Measurements from ENCODE around the gene STARD9.

Gene STARD9

DNA sequence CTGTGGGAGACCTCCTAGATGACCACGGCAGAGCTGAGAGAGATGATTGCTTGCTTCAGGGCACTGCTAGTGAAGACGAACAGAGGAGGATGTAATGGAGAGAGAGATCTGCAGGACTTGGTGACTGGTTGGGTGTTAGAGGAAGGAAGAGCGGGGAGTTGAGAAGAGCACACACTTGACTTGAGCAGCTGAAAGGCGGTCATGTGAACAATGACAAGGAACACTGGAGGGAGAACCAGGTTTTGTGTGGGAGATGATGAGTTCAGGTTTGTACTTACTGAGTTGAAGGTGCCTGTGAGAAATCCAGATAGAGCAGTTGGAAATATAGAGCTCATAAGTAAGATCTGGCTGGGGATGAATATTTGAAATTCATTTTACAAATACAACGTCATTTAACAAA is 121.2 kb downstream of the STARD9 start:
- no peak for DNase-seq

DNA sequence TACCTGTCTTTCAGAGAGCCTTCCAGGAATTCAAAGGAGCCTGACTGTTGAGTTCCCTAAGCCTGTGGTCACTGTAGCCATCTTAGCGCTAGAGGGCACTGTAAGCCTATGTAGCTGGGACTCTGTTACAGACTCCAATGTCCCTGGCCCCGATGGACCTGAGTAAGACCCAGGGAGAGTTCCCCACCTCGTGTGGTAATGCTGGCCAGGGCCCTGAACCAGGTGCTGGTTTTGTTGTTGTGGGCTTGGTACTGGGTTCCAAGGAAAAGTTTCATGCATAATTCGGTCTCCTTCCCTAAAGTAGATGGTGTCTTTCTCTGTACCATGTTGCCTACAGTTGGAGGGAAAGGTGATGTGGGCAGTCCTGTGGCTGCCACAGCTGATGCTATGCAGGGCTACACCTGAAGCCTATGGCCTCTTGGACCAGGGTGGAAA is 129.1 kb downstream of the STARD9 start:
- DNase-seq, result peak in 2 of 4 experiments; percentile 15 to 18

GRCh38 chr15:42705336-42705735 is 129.9 kb downstream of the STARD9 start:
- DNase-seq, result no peak

DNA sequence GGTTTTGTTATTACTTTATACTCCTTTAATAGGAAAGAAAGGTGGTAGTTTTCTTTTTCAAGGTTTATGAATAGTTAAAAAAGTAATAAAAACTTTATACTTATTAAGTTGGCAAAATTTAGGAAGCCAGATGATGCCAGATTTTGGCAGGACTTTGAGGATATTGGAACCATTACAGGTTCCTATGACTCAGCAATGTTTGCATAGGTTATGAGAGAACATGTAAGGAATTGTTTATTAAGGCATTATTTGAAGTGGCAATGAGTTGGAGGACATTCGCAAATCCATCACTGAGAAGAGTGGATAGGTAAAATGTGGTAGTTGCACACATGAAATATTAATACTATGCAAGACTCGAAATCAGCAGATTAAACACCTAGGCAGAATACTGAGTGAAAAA is 131.7 kb downstream of the STARD9 start:
- no peak for DNase-seq

DNA sequence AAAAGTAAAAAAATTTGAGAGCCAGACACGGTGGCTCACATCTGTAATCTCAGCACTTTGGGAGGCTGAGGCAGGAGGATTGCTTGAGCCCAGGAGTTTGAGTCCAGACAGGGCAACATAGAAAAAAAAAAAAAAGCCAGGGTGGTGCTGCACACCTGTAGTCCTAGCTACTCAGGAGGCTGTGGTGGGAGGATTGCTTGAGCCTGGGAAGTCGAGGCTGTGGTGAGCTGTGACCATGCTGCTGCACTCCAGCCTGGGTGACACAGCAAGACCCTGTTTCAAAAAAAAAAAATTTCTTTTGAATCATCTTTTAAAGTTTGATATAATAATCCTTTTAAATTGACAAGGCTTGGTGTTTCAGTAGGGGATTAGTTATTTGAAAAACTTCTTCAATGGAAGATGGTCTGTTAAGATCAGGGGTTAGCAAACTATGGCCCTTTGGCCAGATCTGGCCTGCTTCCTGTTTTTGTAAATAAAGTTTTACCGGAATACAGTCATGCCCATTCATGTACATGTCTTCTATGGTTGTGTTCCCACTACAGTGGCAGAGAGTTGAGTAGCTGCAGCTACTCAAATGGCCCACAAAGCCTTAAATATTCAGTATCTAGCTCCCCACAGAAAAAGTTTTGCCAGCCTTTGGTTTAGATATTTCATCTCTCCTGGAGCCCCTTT is 132.6 kb downstream of the STARD9 start:
- DNase-seq, result no peak

- DNase-seq, result no peak
These were observed 135.3 kb downstream of the STARD9 start for GRCh38 chr15:42710662-42711061.

DNA sequence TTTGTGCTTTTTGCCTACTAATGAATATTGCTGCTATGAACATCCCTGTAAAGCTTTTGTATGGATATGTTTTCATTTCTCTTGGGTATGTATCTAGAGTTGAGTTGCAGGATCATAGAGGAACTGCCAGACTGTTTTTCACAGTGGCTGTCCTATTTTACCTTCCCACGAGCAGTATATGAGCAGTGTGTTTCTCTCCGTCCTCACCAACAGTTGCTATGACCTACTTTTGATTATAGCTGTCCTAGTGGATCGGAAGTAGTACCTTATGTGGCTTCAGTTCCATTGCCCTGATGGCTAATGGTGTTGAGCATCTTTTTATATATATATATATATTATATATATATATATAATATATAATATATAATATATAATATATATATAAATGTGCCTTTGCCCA is 136.3 kb downstream of the STARD9 start:
- DNase-seq, result no peak

GRCh38 chr15:42712584-42712983 is 137.2 kb downstream of the STARD9 start:
- DNase-seq, result no peak

DNA sequence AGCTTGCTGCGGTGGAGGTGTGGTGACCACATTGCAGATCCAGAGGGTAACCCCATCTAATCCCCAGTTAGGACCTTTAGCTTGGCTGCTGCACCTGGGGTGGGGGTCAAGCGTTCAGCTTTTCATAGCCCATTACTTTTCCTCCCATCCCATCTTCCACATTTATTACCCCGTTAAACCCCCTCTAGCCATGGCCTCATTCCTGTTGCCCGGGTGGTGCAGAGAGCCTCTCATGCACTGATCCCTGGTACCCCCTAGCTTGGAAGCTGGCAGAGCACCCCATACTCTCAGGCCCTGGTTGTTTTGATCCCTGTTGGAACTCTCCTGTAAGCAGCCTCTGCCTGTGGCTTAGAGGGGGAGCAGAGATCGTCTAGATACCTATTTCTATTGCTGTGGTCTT is 140.7 kb downstream of the STARD9 start:
- no peak for DNase-seq

GRCh38 chr15:42716626-42717025 is 141.2 kb downstream of the STARD9 start:
- DNase-seq, result no peak

DNA sequence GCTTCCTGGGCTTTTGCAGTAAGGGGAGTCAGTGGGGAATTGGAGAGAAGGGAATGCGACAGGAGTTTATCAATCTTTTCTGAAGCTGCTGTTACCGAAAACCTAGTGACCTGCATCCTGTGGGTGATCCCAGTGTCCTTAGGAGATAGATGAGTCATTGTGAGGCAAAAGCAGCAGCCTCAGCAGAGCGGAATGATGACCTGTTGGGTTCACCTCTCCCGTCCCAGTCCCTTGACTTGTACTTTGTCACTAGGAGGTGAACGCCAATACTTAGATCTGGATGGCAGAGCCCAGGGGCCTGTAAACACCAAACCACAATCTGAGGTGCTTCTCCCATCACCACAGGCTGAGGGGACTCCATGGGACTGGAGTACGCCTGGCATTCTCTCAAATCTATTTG is 143.6 kb downstream of the STARD9 start:
- no peak for DNase-seq

DNA sequence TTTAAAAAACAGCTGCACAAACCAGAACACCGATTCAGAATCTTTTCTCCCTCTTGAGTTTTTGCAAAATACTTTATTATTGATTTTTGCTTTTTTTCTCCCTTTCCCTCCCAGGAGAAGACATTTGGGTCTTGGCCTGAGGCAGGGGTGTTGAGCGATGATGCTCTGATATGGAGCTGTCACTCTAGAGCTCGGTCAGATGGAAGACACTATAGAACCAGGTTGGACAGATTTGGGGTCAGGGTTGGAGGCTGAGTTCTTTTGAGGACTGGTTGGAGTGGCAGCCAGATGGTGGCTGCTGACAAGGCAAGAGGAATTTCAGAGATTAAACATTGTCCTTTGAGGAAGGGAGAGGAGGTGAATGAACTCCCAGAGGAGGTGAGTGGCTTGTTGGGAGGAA is 144.7 kb downstream of the STARD9 start:
- no peak for DNase-seq

GRCh38 chr15:42721016-42721415 is 145.6 kb downstream of the STARD9 start:
- no peak for DNase-seq

DNA sequence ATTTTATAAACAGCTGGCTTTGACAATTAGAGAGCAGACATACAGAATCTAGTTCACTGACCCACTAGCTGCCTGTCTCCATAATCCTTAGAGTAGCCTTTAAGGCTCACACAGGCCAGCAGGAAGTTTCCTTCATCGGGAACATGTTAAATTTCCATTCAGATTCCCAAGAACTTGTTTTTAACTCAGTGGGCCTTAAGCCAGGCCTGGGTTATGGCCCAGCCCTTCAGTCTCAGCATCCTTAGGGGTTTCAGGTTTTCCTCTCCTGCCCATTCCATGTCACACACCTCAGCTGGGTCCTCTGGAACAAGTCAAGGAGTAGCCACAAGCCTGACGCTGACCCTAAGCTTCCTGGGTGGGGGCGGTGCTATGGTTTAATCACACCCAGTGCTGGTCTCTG is 146.5 kb downstream of the STARD9 start:
- no peak for DNase-seq

GRCh38 chr15:42723068-42723467 is 147.7 kb downstream of the STARD9 start:
- DNase-seq, result no peak

DNA sequence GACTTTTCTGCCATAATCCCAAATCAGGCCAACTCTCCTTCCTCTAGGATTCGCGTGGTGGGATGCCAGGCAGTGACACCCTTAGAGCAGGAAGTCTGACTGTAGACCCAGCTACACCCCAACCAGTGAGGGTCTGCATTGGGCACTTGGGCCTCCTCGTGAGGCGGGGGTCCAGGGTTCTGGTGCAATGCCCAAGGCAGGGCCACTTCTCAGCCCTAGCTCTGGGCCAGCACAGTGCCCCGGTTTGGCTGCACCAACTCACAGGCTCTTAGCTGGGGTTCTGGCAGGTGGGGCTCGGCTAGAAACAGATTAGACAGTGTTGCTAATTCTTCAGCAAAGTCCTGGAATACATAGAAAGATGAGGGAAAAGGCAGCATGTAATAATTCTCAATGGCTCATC is 148.9 kb downstream of the STARD9 start:
- DNase-seq, result no peak

DNA sequence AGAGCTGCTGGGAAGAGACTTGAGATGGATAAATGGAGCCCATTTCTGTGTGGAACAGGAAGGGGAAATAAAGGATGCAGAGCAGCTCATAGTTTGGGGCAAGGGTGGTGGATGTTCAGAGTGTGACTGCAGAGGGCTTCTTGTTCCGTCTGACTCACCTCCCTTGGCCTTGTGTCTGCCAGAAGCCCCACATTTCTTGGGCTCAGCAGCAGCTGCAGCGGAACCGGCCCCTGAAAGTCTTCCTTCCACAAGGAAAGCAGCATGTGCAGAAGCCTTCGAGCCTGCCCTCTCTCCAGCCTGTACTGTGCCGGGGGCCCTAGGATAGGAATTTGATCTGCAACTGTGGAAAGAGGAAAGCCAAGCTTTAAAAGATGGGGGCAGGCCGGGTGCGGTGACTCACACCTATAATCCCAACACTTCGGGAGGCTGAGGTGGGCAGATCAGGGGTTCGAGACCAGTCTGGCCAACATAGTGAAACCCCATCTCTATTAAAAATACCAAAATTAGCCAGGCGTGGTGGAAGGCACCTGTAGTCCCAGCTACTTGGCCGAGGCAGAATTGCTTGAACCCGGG is 150.0 kb downstream of the STARD9 start:
- DNase-seq, result no peak

GRCh38 chr15:42726114-42726513 is 150.7 kb downstream of the STARD9 start:
- DNase-seq, result no peak

DNA sequence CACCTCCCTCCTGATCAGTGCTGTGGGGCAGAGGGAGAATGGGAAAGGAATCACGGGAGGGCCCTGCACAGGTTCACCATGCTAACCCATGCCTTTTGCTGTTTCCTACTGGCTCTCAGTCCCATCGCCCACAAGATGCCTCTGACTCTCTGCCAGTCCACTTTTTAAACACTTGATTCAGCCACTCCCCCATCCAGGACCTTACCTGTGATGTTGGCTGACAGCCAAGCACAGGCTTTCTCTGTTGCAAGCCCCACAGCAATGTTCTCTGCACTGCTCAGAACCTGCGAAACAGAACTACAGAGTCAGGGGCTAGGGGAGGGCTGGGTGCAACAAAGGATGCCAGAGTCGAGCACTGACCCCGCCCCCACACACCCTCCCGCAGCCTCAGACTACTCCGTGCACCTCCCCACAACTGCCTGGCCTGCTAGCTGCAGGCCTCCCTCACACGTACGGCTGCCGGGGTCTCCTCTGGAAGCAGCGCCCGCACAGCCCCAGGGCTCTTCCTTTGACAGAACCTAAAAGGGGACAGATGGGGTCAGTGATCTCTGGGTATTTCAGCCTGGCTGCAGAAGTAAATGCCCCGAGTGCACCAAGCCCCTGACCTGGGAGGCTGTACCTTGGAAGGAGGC is 152.5 kb downstream of the STARD9 start:
- no peak for DNase-seq

DNA sequence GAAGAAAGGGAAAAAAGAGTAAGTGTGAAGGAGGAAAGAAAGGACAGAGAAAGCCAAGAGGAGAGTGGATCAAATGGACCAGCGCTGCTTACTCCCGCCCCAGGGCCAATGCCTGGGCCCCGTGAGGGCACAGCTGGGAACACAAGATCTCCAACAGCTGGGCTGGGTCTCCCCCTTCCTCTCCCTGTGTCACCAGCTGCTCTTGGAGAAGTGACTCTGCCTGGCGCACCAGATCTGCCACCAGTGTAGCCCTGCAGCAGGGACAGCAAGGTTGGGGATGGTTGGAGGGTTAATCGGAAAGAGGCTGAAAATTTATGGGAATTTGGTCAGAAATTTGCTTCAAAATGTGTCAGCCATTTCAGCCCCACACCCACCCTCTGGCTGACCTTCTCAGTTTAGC is 153.2 kb downstream of the STARD9 start:
- no peak for DNase-seq

- no peak for DNase-seq
These were observed 153.6 kb downstream of the STARD9 start for GRCh38 chr15:42728972-42729371.

DNA sequence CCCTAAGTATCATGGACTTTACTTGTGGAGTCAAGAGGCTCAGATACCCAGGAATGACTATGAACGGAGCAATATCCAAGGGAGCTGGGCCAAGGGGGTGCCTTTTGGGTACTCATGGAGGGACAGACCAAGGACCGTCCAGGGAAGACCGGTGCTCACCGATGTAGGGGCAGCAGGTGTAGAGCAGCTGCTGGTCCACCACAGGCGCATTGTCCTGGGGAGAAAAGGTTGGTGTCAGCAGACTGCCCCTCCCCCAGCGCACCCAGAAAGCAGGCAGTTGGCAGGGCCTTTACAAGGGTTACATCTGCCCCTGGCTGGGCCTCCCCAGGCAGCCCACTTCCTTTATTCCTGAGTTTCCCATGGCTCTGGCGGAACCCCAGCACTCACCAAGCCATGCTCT is 154.0 kb downstream of the STARD9 start:
- DNase-seq, result no peak

DNA sequence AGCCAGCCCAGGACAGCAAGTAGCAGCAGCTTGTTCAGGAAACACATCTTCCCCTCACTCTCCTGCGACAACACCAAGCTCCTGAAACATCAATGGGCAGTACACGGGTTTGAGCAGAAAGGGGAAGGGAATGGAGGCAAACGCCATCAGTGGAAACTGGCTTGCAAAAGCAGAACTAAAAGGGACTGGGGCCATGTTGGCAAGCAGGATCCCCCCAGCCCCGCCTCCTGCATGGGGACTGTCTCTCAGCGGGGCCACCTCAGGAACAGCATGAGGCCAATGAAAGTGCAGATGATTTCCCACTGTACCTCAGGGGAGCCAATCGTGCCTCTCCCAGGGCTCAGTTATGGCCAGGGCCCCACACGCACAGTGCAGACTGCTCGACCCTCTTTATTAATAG is 154.7 kb downstream of the STARD9 start:
- no peak for DNase-seq

DNA sequence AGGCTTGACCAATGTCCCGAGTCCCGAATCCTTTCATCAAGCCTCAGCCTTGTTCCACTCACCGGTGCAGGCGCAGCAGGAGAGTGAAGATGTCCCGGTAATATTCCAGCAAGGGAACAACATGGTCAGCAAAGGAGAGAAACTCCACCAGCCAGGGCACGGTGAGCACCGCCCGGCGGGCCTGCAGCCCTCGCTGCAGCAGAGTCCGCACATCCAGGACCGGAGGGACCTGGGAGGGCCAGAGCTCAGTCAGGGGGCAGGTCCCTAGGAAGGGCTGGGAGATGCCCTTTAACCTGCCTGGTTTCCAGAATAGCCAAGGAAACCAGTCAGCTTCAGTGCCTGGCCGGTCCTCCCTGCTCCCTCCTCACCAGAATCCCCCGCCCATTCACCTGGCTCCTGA is 155.1 kb downstream of the STARD9 start:
- no peak for DNase-seq

DNA sequence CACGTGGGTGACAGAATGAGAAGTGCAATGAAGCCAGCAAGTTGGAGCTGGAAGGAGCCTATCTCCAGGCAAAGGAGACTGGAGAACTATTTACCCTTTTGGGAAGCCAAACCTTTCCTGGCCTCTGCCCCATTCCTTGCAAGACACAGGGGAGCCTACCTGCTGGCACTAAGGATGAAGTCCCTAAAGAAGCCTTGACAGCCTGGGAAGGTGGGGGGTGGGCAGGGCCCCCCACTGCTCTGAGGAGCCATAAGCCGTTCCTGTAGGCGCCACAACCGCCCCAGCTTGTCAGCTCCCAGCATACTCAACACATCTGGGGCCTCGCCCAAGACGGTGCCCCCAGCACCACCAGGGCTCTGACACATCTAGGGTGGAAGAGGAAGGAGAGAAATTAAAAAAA is 156.1 kb downstream of the STARD9 start:
- no peak for DNase-seq
